Colonic mucosa (tissue), 4 donors: ENCODE measurements around the gene OSBPL9. TPM values are rescaled to one million over a fixed set of nuclear protein-coding genes. Genes with fewer than 3 reads are reported as not detected.

ENCODE experiments used
- DNase-seq: peaks from one replicate; pipeline ENCODE4 v3.0.0-alpha.2; 2020
- H3K27ac ChIP-seq: fragments of 200-600 bp; one replicate; pipeline ENCODE4 v1.8.0; 2021
- H3K27me3 ChIP-seq: fragments of 200-600 bp; one replicate; pipeline ENCODE4 v1.8.0; 2021
- H3K36me3 ChIP-seq: fragments of 200-600 bp; one replicate; pipeline ENCODE4 v1.8.0; 2021
- H3K4me1 ChIP-seq: fragments of 200-600 bp; one replicate; pipeline ENCODE4 v1.8.0; 2021; ENCODE audit warnings: mild to moderate bottlenecking
- H3K4me3 ChIP-seq: fragments of 200-600 bp; one replicate; pipeline ENCODE4 v1.8.0; 2021
- H3K9ac ChIP-seq, 2 donors: one replicate each; pipeline ENCODE4 v1.7.0; 2013; ENCODE audit warnings: control low read depth in 2 of 2, low read depth in 2 of 2, low read length in 2 of 2
- H3K9me3 ChIP-seq: fragments of 200-600 bp; one replicate; pipeline ENCODE4 v1.8.0; 2021
- CTCF ChIP-seq: fragments of 200-600 bp; IDR thresholded peaks from one replicate; pipeline ENCODE4 v1.8.0; 2022; ENCODE audit warnings: antibody characterized with exemption, mild to moderate bottlenecking
- intact Hi-C: fragments of 100-400 bp; cut with DNase I; formaldehyde crosslinking; loops from one replicate; pipeline ENCODE4 v1.14.1; 2022
- total RNA-seq, 2 donors: library from RNA; stranded (reverse); fragmentation: NEBNext Ultra II Directional in 1 of 2; extraction: Animal tissue kit (Norgen Biotek cat#: 25700) in 1 of 2; gene quantifications; one replicate each; pipeline ENCODE4 v1.2.1, GENCODE V29; 2021
- donor health status: healthy.
- donor health status: DM: no; HTN: no; CAD: no.
- donor health status: DM: no; HTN: no; CAD: no.

The OSBPL9 gene
- total RNA-seq, 2 donors from 2014 or later = 37.3 to 59.6 TPM

GRCh38 chr1:51570063-51570710 is 46.7 kb upstream of the OSBPL9 start:
- Histone ChIP-seq H3K9me3 (no peaks in the 10 kb centered on the region), H3K9ac (peak overlapping the region in 1 of 2 donors; percentile 2), H3K36me3 (no peaks in the 10 kb centered on the region), H3K27ac (peak overlapping the region; percentile 30), H3K4me1 (peaks cover 13% of the 10 kb centered on the region), H3K4me3 (no peak overlapping the region), H3K27me3 (no peaks in the 10 kb centered on the region)
- no peak for TF ChIP-seq CTCF
- DNase-seq = no peak
- intact Hi-C loops = no loop called here

GRCh38 chr1:51572365-51572764 is 44.5 kb upstream of the OSBPL9 start:
- H3K27ac ChIP-seq = no peak overlapping the region
- H3K36me3 ChIP-seq = no peaks in the 10 kb centered on the region
- H3K9ac ChIP-seq = no peak overlapping the region
- peaks cover 13% of the 10 kb centered on the region for H3K4me1 ChIP-seq
- no peaks in the 10 kb centered on the region for H3K27me3 ChIP-seq
- no peaks in the 10 kb centered on the region for H3K9me3 ChIP-seq
- TF ChIP-seq CTCF = no peak
- no peak overlapping the region for H3K4me3 ChIP-seq
- intact Hi-C loops = no loop called here
- DNase-seq = no peak

- no peaks in the 10 kb centered on the region for H3K36me3 ChIP-seq
Measured at GRCh38 chr1:51574796-51575195, 42.1 kb upstream of the OSBPL9 start.

GRCh38 chr1:51575406-51576084 is 41.3 kb upstream of the OSBPL9 start:
- no peaks in the 10 kb centered on the region for H3K27me3 ChIP-seq
- no peak overlapping the region for H3K4me3 ChIP-seq
- intact Hi-C loops = no loop called here
- no peak overlapping the region for H3K27ac ChIP-seq
- peaks cover 2% of the 10 kb centered on the region for H3K4me1 ChIP-seq
- no peak for DNase-seq
- no peak for TF ChIP-seq CTCF
- no peaks in the 10 kb centered on the region for H3K9me3 ChIP-seq
- no peaks in the 10 kb centered on the region for H3K36me3 ChIP-seq
- no peak overlapping the region for H3K9ac ChIP-seq

More at GRCh38 chr1:51574796-51575195, 42.1 kb upstream of the OSBPL9 start:
- Histone ChIP-seq H3K27me3 (no peaks in the 10 kb centered on the region), H3K27ac (no peak overlapping the region), H3K9me3 (no peaks in the 10 kb centered on the region), H3K4me1 (peaks cover 9% of the 10 kb centered on the region), H3K9ac (no peak overlapping the region), H3K4me3 (no peak overlapping the region)
- TF ChIP-seq CTCF = no peak
- DNase-seq = no peak
- intact Hi-C loops = no loop called here

- intact Hi-C loops = no loop called here
- Histone ChIP-seq H3K27me3 (no peaks in the 10 kb centered on the region), H3K4me3 (no peak overlapping the region), H3K9ac (no peak overlapping the region), H3K36me3 (no peaks in the 10 kb centered on the region), H3K9me3 (no peaks in the 10 kb centered on the region), H3K27ac (no peak overlapping the region), H3K4me1 (no peaks in the 10 kb centered on the region)
- no peak for TF ChIP-seq CTCF
- no peak for DNase-seq
Measured at GRCh38 chr1:51576085-51576444, 40.8 kb upstream of the OSBPL9 start.
